ENCODE results near the gene AUNIP. TPM values are rescaled to one million over a fixed set of nuclear protein-coding genes. Genes with fewer than 3 reads are reported as not detected.

Gene AUNIP
- total and polyA plus RNA-seq, 2 of the 8 experiments (the other 6 are each of a cell fraction or from before 2014, with no cell fraction given), result 18.6 to 23.2 TPM

DNA sequence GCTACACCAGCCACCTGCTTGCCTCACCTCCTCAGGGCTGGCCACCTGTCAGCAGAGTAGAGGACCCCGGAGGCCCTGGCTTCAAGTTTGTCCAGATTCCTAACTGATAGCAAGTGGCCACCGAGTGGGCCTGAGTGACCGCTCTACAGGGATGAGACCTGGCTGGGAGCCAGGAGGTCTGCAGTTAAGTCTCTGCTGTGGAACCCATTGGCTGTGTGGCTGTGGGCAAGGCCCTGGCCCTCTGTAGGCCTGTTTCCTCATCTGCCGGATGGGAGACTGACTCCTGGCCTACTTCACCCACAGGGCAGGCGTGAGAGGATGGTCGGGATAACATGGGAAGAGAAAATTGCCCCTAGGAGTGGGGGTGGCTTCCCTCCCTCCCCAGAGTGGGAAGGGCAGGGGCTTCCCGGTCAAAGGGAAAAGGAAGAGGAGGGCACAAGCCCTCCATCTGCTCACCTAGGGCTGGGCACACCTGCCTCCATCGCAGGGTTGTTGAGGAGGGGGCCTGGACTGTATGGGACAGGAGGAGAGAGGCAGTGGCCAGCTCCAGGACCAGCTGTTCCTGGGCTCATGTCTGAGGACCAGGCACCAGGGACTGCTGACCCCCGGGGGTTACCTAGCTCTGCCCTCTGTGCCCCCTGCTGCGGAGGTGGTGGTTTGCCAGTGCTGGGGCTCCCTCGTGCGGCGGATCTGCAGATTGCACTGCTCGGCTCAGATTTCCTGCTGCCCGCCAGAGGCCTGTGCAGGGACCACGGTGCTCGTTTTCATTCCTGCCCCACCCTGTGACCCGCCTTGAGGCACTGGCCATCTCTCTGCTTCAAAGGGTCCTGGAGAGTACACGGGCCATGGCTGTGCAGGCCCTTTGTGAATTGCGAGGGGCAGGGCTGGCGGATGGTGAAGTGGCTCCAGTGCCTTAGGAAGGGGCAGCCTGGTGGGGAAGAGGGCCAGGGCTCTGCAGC lies 48.6 kb downstream of the AUNIP start:
- FAIRE-seq, result peak; percentile 91
- CTCF ChIA-PET (ENCODE audit: partially characterized antibody), result interaction anchor here (0.6 to 8.2 kb wide), 58 partner anchors 8 to 554 kb away, joined by 3 to 83 read pairs (median 4); partner anchors contain the start of genes MTFR1L, PAFAH2 and SELENON
- TF ChIP-seq SIX5 (IDR thresholded peaks at IDR 0.05; ENCODE audit: low read depth, low read length), result no peak
- TF ChIP-seq SIN3A (conservative IDR thresholded peaks at IDR 0.05 in 1 of 2, IDR thresholded peaks at IDR 0.05 in 1 of 2; ENCODE audit: low read depth in 1 of 2, low read length in 2 of 2), result 0 out of 4 replicates have a peak, but pooled peaks of 1 of the 2 experiments have one; percentile 22
- TF ChIP-seq POLR2AphosphoS5 (IDR thresholded peaks at IDR 0.05; ENCODE audit: low read depth, low read length), result no peak
- TF ChIP-seq, protein P1, sequence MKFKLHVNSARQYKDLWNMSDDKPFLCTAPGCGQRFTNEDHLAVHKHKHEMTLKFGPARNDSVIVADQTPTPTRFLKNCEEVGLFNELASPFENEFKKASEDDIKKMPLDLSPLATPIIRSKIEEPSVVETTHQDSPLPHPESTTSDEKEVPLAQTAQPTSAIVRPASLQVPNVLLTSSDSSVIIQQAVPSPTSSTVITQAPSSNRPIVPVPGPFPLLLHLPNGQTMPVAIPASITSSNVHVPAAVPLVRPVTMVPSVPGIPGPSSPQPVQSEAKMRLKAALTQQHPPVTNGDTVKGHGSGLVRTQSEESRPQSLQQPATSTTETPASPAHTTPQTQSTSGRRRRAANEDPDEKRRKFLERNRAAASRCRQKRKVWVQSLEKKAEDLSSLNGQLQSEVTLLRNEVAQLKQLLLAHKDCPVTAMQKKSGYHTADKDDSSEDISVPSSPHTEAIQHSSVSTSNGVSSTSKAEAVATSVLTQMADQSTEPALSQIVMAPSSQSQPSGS (IDR thresholded peaks at IDR 0.05; ENCODE audit: low read length), result no peak
- peak; percentile 63 for TF ChIP-seq TAF7 (optimal IDR thresholded peaks at IDR 0.05; ENCODE audit: borderline replicate concordance, low read depth, low read length)
- TF ChIP-seq, protein P2, sequence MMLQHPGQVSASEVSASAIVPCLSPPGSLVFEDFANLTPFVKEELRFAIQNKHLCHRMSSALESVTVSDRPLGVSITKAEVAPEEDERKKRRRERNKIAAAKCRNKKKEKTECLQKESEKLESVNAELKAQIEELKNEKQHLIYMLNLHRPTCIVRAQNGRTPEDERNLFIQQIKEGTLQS (IDR thresholded peaks at IDR 0.05; ENCODE audit: insufficient read depth, low read depth, low read length), result 0 out of 2 replicates have a peak, but pooled peaks have one; percentile 47
- TF ChIP-seq NANOG (IDR thresholded peaks at IDR 0.05; ENCODE audit: insufficient read depth, low read depth, low read length, poor library complexity, severe bottlenecking), result peak; percentile 53
- peak; percentile 54; the same call in 1 of the 2 replicates for TF ChIP-seq YY1 (IDR thresholded peaks at IDR 0.05; ENCODE audit: low read depth, low read length)

More for the DNA sequence above, 48.6 kb downstream of the AUNIP start:
- no peaks in the 10 kb centered on the region for H3K23me2 ChIP-seq (ENCODE audit: low read depth, low read length)
- no peak overlapping the region for H2BK5ac ChIP-seq (ENCODE audit: low read depth, low read length)
- H2AFZ ChIP-seq (ENCODE audit: low read length), result no peak overlapping the region
- no peak overlapping the region for H3K14ac ChIP-seq (ENCODE audit: insufficient read length)
- peaks cover 2 to 8% of the 10 kb centered on the region in 2 experiments for H4K20me1 ChIP-seq (replicated peaks in 1 of 2; ENCODE audit: control insufficient read depth in 1 of 2, insufficient read depth in 2 of 2, low read length in 2 of 2)
- H3K4me3 ChIP-seq (ENCODE audit: extremely low read depth in 1 of 4, insufficient read depth in 2 of 4, low read depth in 3 of 4, low read length in 4 of 4), result no peak overlapping the region
- no peaks in the 10 kb centered on the region for H3K9me3 ChIP-seq (ENCODE audit: insufficient read depth in 2 of 2, low read depth in 1 of 2, low read length in 1 of 2)
- no peak overlapping the region for H3K18ac ChIP-seq (ENCODE audit: extremely low read depth, low read length)
- H2BK12ac ChIP-seq (ENCODE audit: low read depth, low read length), result no peak overlapping the region
- H3K27ac ChIP-seq (ENCODE audit: low read depth, low read length), result no peak overlapping the region
- H2AK5ac ChIP-seq (ENCODE audit: low read depth, low read length), result no peak overlapping the region
- WGBS, 2 experiments (ENCODE audit: extremely low coverage in 1 of 2, insufficient coverage in 1 of 2, insufficient read length in 1 of 2, insufficient replicate concordance in 2 of 2, low coverage in 1 of 2, low lambda C conversion rate in 2 of 2, missing lambda C conversion rate in 1 of 2), result 42% methylated on average over 20 of the region's 21 CpGs; no CpG with 5 or more reads in 1 of the 2 experiments
- DNase-seq (ENCODE audit: low read depth in 1 of 2, low spot score in 2 of 2), result peak; percentile 59 to 100
- no peak overlapping the region for H4K91ac ChIP-seq (replicated peaks; ENCODE audit: insufficient read length, low read length)
- peaks cover 0 to 20% (median 3%) of the 10 kb centered on the region in 4 experiments; a peak in 5 of 8 replicates for H3K36me3 ChIP-seq (ENCODE audit: control insufficient read depth in 2 of 4, insufficient read depth in 4 of 4, low read length in 3 of 4)
- no peak overlapping the region for H2BK15ac ChIP-seq (ENCODE audit: low read length)
- no peak overlapping the region for H3K23ac ChIP-seq (ENCODE audit: insufficient read length)
- peaks cover 0 to 5% (median under 1%) of the 10 kb centered on the region in 4 experiments; a peak in 2 of 7 replicates for H3K4me1 ChIP-seq (replicated peaks in 1 of 4; ENCODE audit: control insufficient read depth in 3 of 4, insufficient read depth in 4 of 4, low read length in 3 of 4)
- POLR2A ChIA-PET (ENCODE audit: partially characterized antibody), result interaction anchor here (0.6 to 5.6 kb wide), 4 partner anchors 9 to 23 kb away, joined by 3 to 32 read pairs (median 7); partner anchors contain the start of gene MTFR1L
- no peak overlapping the region for H2BK20ac ChIP-seq (ENCODE audit: low read length)
- no peak overlapping the region for H3K9ac ChIP-seq (replicated peaks in 1 of 4; ENCODE audit: extremely low read depth in 1 of 4, low read depth in 3 of 4, low read length in 3 of 4)
- H4K8ac ChIP-seq (ENCODE audit: extremely low read depth, insufficient read depth, low read length), result no peak overlapping the region
- H3K27me3 ChIP-seq (replicated peaks in 1 of 4; ENCODE audit: control insufficient read depth in 3 of 4, extremely low read depth in 1 of 4, insufficient read depth in 3 of 4, low read length in 3 of 4), result no peaks in the 10 kb centered on the region
- no peak overlapping the region for H3K4me2 ChIP-seq (ENCODE audit: insufficient read depth in 1 of 2, low read depth in 2 of 2, low read length in 2 of 2)
- no peak overlapping the region for H4K5ac ChIP-seq (ENCODE audit: insufficient read length, low read depth, low read length)
- no peaks in the 10 kb centered on the region for H3K79me1 ChIP-seq (ENCODE audit: low read depth, low read length)
- no peak overlapping the region for H2BK120ac ChIP-seq (replicated peaks; ENCODE audit: low read depth, low read length)
- H3K4ac ChIP-seq (replicated peaks; ENCODE audit: insufficient read length, low read depth, low read length), result no peak overlapping the region
- no peaks in the 10 kb centered on the region for H3K79me2 ChIP-seq (ENCODE audit: control insufficient read depth in 1 of 2, insufficient read depth in 2 of 2, low read length in 2 of 2)
- no peak overlapping the region for H3K56ac ChIP-seq (replicated peaks; ENCODE audit: insufficient read length, low read depth, low read length)

Data from H1 (cell line).